SW 1271 (cell line): ENCODE results near the gene CCDC80.

Experiments used
- DNase-seq, 2 experiments: peaks; one replicate each; lab custom pipeline; 2025; lab: John Stamatoyannopoulos, UW

Gene CCDC80

DNA sequence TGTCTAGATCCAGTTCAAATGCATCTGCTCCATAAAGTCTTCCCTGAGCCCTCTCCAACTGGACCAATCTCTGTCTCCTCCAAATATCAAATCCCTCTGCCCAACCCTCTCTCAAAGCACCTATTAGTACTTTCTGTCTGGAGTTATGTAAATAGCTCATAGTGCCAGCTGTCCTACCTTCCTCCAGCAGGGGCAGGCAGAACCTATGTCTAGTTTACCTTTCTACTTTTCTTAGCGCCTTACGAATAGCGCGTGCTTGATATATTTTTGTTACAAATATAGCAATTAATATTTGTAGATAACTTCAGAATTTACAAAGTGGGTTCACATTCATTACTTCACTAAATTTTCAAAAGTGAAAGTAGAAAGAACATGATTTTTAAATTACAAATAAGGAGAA lies 14.0 kb upstream of the CCDC80 start:
- DNase-seq: peak in 1 of 2 experiments; percentile 16

DNA sequence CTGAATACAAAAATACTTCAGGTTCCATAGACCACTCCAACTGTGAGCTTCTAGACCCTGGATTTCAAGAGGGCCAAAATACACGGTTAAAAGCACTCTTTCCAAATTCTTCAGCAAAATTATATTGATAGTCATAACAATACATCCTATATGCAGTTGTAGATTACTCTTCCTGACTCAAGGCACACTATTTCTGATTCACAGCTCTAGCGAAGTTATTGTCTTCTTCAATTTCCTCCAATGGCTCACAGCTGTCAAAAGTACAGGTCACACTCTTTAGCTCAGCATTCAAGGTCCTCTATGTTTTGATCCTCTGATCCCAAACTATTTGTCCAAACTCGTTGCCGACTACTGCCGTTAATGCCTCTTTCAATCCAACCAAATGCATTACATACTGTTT lies 13.5 kb upstream of the CCDC80 start:
- no peak for DNase-seq

DNA sequence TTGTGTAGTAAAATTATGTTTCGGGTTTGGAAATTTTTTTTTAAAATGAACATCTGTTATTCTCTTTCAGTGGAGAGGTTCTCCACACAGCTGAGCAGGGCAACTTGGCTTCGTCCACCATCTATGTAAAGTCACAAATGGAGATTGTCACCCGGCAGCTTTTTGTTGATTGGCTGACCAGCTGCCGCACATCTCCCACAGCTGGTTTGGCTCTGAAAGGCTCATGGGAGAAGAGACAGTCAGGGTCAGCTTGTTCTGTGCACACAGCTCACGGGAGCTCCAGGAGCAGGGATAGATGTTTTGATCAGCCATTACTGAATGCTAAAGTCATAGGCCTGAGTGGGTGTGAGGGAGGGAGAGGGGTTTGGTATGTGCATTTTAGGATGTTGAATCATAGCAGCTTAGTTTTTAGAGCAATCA lies 12.9 kb upstream of the CCDC80 start:
- DNase-seq: peak in 1 of 2 experiments; percentile 56

DNA sequence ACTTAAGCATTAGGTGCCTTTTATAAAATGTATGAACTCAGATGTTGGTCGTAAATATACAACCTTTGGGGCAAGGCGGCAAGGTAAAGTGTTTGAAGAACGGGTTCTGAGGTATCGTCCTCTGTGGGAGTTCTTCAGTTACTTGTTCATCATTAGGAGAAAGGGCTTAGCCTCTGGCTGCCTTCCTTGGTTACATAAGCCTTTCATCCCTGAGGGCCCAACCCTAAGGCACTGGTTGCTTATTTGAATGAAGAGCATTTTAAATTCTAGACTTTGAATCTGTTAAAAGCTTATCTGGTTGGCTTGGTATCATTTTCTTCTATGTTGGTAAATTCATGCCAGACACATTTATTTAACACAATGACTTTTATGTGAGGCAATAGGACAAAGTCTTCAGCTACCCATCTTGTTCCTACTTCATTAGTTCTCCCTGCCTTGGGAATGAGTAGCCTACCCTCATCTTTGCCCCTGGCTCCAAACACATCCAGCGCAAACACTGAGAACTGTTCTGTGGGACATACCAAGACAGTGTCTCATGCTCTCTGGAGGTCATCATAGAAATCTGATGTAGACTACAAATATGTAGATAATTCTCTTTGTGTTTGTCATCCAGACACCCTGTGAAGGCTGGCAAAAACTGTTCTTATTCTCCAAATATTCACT lies 12.4 kb upstream of the CCDC80 start:
- DNase-seq: peak; percentile 79 to 83

DNA sequence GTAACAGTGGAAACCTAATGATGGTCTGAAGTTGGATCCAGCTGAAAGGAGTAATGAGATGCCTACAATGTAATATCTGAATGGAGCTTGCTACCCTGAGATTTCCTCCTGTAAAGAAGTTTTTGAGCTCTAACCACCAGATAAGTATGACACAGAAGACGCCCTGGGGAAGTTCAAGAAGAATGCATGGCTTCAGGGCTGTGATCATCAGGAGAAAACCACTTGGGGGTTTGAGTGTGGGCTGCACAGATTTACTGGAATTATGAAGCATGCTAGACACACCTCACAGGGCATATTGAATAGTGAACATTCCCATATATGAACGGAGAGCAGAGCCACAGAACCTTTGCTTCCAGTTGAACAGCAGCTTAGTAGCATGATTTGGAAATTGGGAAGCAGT lies 10.6 kb upstream of the CCDC80 start:
- no peak for DNase-seq

DNA sequence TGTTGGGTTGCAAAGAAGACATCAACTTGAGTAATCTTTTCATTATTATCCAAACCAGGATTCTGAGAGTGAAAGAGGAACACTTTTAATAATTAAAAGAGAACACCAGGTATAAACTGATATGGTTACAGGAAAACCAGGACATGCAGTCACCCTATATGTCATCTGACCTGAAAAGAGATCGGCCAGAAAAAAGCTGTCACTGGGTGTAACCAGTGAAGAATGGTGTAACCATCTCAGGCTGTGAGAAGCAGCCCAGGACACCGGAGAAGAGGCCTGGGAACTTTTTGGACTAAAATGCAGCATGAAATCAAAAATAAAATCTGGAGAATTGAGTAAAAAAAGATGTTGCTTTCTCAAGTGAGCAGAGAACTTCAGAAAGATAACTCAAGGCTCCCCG lies 10.1 kb upstream of the CCDC80 start:
- DNase-seq: no peak

DNA sequence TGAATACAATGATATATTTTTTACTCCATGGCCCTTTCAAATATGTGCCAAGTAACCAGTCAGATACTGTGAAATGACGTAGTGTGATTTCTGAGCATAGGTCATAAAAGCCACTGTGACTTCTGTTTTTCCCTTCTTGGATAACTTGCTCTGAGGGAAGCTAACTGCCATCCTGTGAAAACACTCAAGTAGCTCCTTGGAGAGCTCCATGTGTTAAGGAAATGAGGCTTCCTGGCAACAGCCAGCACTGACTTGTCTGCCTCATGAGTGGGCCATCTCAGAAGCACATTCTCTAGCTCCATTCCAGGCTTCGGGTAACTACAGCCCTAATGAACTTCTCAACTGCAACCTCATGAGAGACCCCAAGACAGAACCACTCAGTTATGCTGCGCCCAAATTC lies 9.5 kb upstream of the CCDC80 start:
- no peak for DNase-seq

DNA sequence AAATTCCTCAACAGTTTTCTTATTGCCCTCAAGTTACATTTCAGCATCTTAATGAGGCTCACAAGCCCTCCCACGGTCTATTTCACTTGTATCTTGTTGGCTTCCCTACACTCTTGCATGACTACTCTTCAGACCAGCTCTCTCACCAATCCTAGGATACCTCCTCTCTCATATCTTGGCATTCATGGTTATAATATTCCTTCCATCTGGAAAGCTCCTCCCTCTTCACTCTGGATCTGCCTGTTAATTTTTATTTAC lies 8.5 kb upstream of the CCDC80 start:
- no peak for DNase-seq

DNA sequence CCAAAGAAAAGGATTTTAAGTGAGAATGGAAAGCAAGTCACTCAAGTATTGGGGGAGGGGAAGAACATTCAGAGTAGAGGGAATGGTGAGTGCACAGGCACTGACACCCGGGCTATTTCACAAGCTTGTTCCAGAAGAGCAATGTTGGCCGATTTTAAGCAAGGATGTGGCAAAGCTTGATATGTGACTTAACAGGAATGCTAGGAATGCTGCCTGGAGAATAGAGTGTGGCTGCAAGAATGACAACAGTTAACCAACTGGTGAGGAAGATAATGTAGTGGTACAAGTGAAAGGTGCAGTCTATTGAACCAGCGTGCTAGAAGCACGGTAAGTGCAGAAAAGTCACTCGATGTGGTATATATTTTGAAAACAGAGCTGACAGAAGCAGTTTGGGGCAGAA lies 6.2 kb upstream of the CCDC80 start:
- DNase-seq: peak; percentile 52 to 76

DNA sequence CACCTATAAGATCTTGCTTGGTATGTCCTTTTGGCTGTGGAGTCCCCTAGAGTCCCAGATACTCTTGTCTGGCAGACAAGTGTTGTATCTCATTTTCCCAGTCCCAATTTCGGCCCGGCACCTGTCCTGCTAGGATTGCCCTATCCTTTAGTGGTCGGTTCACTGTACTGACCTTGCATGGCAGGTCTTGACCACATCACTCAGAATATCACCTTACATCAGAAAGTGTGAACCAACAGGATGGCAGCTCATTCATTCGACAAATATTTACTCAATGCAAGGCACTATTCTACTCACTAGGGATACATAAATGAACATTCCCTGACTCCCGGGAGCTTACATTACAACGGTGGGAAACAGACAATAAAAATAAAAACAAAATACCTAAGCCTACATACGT lies 5.7 kb upstream of the CCDC80 start:
- DNase-seq: no peak

DNA sequence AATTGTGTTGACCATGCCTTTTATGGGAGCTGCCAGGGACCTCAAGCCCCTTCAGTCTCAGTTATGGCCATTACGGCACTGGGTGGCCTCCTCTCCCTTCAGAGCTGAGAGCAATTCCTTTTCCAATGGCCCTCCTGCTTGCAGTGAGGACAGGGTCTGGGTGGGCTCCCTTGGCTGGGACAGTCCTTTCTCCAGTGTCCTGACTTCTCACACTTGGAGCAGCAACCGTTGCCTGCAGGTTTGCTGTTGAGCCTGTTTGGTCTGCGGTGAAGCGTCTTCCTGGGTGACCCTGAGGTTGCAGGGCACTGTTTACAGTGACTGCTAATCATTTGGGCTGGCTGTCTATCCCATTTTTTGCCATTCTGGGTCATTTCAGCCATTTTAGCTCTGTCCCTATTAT lies 3.5 kb upstream of the CCDC80 start:
- no peak for DNase-seq

DNA sequence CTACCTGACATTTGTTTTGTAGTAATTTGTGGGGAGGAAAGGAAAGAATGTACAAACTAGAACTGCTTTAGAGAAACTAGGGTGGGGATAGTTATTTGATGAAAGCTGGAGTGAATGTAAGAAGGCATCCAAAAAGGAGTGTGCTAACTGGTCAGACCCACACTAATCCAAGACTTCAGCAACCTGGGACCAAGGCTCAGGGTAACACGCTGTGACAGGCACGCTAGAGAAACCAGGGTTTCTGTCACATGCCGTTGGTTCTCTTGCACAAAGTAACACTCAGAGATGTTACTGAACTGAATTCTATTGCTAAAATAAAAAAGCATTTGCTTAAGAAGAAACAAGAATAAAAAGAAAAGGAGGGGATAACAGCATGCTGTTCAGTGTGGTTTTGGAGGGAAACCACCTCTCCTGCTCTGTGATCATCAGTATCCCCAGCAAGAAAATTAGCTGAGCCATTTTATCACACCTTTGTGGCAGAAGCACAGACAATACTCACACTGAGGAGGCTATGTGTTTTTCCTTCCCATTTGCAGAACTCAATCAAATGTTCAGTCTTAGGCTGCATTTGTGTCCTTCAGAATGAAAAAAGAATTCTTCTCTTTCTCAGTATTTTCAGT lies 2.8 kb upstream of the CCDC80 start:
- no peak for DNase-seq

DNA sequence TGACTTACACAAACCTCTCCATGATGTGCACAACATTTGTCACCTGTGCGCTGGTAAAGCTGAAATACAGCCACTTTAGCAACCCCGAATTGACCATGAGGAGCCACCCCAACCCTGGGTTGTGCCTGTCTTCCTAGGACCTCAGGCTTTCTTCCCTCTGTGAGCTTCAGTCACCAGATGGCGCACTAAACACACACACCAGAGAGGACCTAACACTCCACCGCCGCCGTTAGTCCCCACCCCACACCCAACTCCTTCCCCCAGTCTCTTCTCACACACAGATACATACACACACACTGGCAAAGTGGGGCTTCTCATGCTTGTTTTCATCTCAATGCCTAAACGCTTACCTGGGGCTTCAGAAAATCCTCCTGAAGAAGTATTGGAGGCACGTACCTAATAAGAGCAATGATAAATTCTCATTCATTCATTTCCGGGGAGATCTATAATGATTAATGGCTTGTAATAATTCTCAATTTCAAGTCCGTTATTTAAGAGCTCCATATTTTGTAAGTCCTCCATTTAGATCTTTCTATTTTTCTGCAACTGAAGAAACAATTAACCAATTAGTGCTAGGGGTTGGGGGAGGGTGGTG lies 2.1 kb upstream of the CCDC80 start:
- DNase-seq: peak in 1 of 2 experiments; percentile 81

DNA sequence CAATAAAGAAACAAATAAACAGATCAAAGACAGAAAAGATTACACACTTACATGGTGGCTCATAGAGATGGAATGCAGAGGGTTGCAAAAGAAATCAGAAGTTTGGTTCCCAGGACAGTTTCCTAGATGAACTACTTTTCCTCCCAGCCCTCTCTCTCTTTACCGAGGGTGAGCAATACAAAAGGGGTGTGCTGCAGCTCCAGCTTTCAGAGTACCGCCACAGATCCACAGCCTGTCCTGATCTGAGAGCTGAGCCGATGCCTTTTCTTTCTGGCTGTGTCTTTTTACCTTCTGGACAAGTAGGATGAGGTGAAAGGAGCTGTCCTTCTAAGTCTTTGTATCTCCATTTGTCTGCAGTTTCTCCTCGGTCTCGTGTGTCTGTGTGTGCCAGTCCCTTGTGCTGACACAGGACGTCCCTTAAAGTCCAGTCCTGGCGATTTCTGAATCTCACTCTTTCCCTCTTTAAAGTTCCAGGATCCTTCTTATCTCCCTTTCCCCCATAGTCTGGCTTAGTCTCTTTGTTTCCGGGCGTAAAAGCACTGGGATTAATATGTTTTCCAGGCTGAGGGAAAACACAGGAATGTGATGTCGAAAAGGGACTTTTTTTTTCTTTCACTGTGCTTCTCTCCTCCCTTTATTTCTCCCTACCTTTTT lies 540 bp downstream of the CCDC80 start:
- DNase-seq: no peak

DNA sequence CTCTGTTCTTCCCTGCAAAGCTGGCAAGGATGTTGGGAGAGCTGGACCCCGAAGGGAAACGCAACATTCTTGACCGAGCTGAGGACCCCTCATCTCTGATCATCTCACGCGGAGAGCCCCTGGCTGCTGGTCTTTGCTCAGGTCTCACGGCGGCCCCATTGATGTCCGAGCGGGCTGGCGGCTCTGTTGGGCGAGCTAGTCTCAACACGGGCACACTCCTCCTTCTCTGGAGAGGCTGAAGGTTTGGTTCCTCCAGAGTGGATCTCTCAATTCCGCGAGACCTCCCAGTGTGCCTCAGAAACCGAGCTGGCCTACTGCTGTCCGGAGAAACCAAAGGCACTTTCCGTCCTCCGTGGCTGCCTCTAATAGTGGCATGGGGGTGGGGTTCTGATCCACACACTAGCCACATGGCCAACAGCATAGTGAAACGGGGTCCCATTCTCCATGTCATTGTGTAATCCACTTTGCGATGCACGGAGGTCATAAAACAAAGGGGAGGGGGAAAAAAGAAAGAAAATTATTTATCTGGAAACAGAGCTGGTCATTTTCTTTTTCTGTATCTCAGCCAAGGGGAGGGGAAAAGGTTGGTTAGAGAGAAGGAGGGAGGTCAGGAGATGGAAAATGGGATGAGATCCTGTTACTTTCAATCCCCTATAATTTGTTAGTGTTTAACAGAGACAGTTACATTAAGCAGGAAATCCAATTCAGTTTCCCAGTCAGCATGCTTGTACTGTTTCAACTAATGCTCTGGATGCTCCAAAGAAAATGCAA lies 1.3 kb downstream of the CCDC80 start:
- no peak for DNase-seq

DNA sequence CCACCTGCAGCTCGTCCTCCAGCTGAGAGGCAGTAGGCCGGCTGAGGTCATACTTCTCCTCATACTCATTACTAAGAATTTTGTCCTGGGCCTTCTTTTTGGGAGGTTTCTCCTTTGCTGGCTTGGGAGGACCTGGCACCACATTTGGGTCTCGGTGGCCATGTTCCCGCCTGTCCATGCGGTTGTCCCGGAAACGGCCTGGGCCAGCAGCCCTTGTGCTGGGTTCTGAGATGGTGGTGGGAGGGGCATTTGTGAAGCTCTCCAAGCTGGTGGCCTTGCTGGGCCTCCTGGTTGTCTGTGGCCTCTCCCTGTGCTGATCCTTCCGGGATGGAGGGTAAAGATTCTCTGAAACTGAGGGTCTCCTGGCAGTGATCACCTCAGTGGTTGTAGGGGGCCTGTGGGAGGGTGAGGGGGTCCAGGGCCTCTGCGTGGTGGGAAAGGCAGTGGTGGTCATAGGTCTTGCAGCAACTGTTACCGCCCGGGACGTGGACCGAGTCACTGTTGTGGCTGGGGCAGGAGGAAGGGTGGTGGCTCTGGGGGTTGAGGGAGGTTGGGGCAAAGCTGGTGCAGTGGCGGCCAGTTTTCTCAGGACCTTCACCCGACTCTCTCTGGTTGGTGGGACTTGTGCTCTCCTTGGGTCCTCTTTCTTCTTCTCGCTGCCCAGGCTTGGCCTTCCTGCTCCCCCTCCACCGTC lies 2.5 kb downstream of the CCDC80 start:
- no peak for DNase-seq

DNA sequence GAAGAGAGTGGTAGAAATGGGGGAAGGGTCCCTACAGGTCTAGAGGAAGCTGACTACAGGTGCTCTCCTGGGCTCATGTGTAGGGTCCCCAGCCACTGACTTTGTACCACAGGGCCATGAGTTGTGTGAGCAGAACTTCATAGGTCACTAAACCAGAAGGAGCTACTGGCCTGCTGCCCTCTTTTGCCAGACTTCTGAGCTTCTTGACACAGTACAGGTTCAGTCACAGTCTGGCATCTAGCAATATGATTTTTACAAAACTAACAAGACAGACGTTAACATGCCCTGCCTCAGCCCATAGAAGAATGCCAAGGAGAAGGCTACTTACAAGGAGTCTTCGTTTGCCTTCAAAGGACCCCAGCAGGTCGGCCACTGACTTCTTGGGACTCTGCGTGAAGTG lies 3.2 kb downstream of the CCDC80 start:
- DNase-seq: no peak

DNA sequence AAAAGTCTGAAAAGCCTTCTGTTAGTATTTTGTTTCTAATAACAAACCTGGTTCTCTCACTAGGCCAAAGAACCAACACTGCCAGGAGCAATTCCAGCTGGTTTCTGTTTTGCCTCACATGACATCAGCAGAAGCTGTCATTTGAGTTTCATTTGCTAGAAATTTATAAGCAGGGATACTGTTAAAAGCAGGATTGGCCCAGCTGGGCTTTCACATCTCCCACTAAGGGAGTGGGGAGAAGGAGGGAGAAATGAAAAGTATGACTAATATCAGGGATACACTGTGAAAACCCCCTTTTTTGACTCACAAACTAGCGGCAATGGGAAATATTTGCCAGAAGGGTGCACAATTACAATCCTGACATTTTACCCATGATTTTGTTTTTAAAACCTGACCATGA lies 5.3 kb downstream of the CCDC80 start:
- no peak for DNase-seq

DNA sequence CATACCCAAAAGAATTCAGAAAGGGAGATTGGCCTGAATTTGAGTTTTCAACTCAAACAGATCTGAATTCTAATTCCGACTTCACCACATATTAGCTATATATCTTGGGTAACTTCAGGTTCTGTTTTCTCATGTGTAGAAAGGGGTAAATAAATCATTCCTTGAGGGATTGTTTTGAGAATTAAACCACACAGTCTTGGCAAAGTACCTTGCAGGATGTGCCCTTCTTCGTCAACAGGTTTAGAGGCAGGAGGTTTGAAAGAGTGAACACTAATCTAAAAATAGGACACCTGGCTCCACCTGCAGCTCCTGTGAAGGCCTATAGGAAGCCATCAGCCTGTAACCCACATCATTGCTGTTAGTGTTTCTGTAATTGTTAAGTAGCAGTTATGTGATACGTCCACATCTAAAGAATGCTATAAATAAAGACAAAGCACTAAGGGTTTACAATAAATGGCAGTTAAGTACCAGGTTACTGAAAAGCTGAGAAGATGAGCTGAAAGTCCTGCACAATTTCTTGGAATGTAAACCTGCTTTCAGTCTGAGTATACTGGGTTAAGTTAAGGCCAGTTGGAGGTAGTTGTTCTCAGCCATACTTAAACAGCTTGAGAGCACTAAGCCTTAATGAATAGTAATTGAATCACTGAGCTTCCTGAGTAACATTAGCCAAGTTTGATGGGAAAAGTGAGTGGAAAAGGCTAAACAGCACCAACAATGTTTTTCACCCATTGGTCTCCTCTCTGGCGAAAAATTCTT lies 6.0 kb downstream of the CCDC80 start:
- DNase-seq: no peak

DNA sequence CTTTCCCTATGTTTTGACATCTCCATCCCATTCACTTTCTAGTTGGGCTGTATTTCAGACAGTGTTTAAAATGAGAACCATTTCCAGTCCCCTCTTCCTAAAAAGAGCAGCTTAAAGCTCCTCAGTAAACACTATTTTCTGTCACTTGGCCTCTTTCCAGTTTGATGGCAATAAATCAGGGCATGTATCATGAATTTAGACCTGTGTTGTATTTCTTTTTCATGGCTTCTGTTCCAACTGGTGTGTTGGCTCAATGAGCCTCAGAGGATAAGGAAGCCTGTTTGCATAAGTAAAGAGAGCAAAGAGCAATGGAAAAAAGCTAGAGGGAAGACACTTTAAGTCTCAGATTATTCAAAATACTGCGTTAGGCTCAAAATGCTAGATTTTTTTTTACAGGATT lies 7.2 kb downstream of the CCDC80 start:
- no peak for DNase-seq

DNA sequence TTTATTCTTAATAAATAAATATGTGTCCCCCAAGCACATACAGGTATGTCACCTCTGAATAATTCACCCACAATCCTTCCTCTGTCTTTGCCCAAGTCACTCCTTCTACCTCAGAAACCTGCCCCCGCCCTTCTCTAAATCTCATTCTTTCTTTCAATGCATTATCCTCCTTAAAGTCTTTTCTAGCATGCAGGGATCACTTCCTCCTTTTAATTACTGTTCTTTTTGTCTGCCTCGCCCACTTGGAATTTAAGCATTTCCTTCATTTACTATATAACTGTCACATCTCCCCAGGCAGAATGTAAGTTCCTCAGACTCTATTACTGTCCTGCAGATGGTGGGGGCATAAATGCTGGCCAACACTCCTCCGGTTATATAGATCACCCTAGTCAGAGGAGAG lies 7.8 kb downstream of the CCDC80 start:
- no peak for DNase-seq
